Epithelial cell of esophagus (primary cell): ENCODE measurements around the gene PDE8A.

ENCODE experiments used
- DNase-seq: peaks from one replicate; pipeline ENCODE4 v3.0.0; 2010; ENCODE audit warnings: low read depth
- H3K4me3 ChIP-seq: 2 replicates; pipeline ENCODE4 v1.5.1; 2011; ENCODE audit warnings: mild to moderate bottlenecking, low read length, control low read depth
- CTCF ChIP-seq: IDR thresholded peaks from 2 replicates; pipeline ENCODE4 v1.5.1; 2011; ENCODE audit warnings: low read depth, mild to moderate bottlenecking, low read length, control low read depth, inconsistent platforms; ENCODE audit not compliant: insufficient read depth; ENCODE audit errors: missing control alignments

Gene PDE8A

GRCh38 chr15:85086855-85087254 lies 105.2 kb downstream of the PDE8A start:
- H3K4me3 ChIP-seq: no peak overlapping the region
- no peak for TF ChIP-seq CTCF
- no peak for DNase-seq

- DNase-seq: no peak
- no peak overlapping the region for H3K4me3 ChIP-seq
- TF ChIP-seq CTCF: no peak
These were observed 106.6 kb downstream of the PDE8A start for GRCh38 chr15:85088300-85088699.

GRCh38 chr15:85089929-85090597 lies 108.4 kb downstream of the PDE8A start:
- no peak overlapping the region for H3K4me3 ChIP-seq
- no peak for TF ChIP-seq CTCF
- DNase-seq: no peak

- no peak for TF ChIP-seq CTCF
These were observed 110.3 kb downstream of the PDE8A start for GRCh38 chr15:85091990-85092389.

GRCh38 chr15:85094685-85095084 lies 113.0 kb downstream of the PDE8A start:
- peak; percentile 48 for DNase-seq
- no peak overlapping the region for H3K4me3 ChIP-seq
- TF ChIP-seq CTCF: no peak

More at GRCh38 chr15:85091990-85092389, 110.3 kb downstream of the PDE8A start:
- no peak for DNase-seq
- H3K4me3 ChIP-seq: no peak overlapping the region

GRCh38 chr15:85095566-85095965 lies 113.9 kb downstream of the PDE8A start:
- no peak for TF ChIP-seq CTCF
- no peak overlapping the region for H3K4me3 ChIP-seq
- no peak for DNase-seq

GRCh38 chr15:85097250-85097649 lies 115.6 kb downstream of the PDE8A start:
- TF ChIP-seq CTCF: no peak
- no peak overlapping the region for H3K4me3 ChIP-seq
- no peak for DNase-seq
